RWPE2 (cell line): ENCODE data around the gene ACOT2.
A peak's percentile ranks its signal among the peaks of the same experiment; 100 is the strongest.
"Not testable (repeated sequence)": the region's sequence is repeated elsewhere in the genome, so short reads cannot be mapped to it uniquely, and the experiment has no call there.

Source experiments
- ATAC-seq: fragments of 200-7000 bp; cut with Tn5 transposase; 3 replicates; pipeline ENCODE4 v1.9.1; 2021; ENCODE audit warnings: low read depth
- DNase-seq: peaks from one replicate; pipeline ENCODE4 v3.0.0-alpha.2; 2020; ENCODE audit warnings: low spot score
- H3K27ac ChIP-seq: fragments of 450-650 bp; 2 replicates; pipeline ENCODE4 v1.5.1; 2017; ENCODE audit warnings: mild to moderate bottlenecking; ENCODE audit not compliant: poor library complexity, severe bottlenecking
- H3K27me3 ChIP-seq: fragments of 250-450 bp; sonication (Bioruptor Pico); 2 replicates; pipeline ENCODE4 v1.5.1; 2021; ENCODE audit warnings: mild to moderate bottlenecking, moderate library complexity; ENCODE audit not compliant: insufficient read depth, poor library complexity, severe bottlenecking
- H3K36me3 ChIP-seq: fragments of 250-450 bp; sonication (Bioruptor Pico); 2 replicates; pipeline ENCODE4 v1.5.1; 2020; ENCODE audit warnings: low read depth, mild to moderate bottlenecking, moderate library complexity
- H3K4me1 ChIP-seq: fragments of 250-450 bp; sonication (Bioruptor Pico); 2 replicates; pipeline ENCODE4 v1.5.1; 2021; ENCODE audit warnings: mild to moderate bottlenecking, moderate library complexity; ENCODE audit not compliant: insufficient read depth, poor library complexity, severe bottlenecking
- H3K4me3 ChIP-seq: fragments of 250-450 bp; sonication (Bioruptor Pico); 2 replicates; pipeline ENCODE4 v1.5.1; 2021; ENCODE audit warnings: mild to moderate bottlenecking, moderate library complexity; ENCODE audit not compliant: severe bottlenecking
- H3K9me3 ChIP-seq: fragments of 250-450 bp; sonication (Bioruptor Pico); 2 replicates; pipeline ENCODE4 v1.5.1; 2021; ENCODE audit warnings: mild to moderate bottlenecking, moderate library complexity; ENCODE audit not compliant: severe bottlenecking
- CTCF ChIP-seq: fragments of 450-650 bp; IDR thresholded peaks from one replicate; pipeline ENCODE4 v1.5.1; 2017; ENCODE audit warnings: mild to moderate bottlenecking, moderate library complexity; ENCODE audit not compliant: poor library complexity, severe bottlenecking

Gene ACOT2

GRCh38 chr14:73542961-73543360, 26.1 kb upstream of the ACOT2 start:
- H3K9me3 ChIP-seq, H3K4me1 ChIP-seq, H3K27me3 ChIP-seq, DNase-seq, H3K27ac ChIP-seq, ATAC-seq, H3K36me3 ChIP-seq, H3K4me3 ChIP-seq: not testable (repeated sequence)

GRCh38 chr14:73545353-73545752, 23.7 kb upstream of the ACOT2 start:
- not testable (repeated sequence) for H3K4me3 ChIP-seq, DNase-seq, H3K27me3 ChIP-seq, H3K27ac ChIP-seq, H3K9me3 ChIP-seq, H3K4me1 ChIP-seq, H3K36me3 ChIP-seq
- peak; percentile 80 for ATAC-seq

DNA sequence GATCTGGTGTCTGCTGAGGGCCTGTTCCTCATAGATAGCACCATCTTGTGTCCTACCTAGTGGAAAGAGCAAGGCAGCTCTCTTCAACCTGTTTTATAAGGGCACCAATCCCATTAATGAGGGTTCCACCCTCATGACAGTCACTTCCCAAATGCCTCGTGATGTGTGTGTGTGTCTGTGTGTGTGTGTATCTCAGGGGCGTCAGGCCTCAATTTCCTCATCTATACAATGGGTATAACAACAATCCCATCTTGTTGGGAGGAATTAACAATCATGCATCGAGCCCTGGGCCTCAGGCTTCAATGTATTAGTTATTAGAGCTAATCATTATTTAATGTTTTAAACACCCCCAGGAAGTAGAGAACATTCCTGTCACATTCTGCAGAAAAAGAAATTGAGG, 19.9 kb upstream of the ACOT2 start:
- not testable (repeated sequence) for H3K4me3 ChIP-seq, H3K9me3 ChIP-seq, H3K4me1 ChIP-seq, H3K27ac ChIP-seq, ATAC-seq, H3K27me3 ChIP-seq, H3K36me3 ChIP-seq, DNase-seq

- H3K36me3 ChIP-seq, H3K9me3 ChIP-seq, H3K27me3 ChIP-seq, H3K4me3 ChIP-seq, H3K27ac ChIP-seq, DNase-seq, ATAC-seq, H3K4me1 ChIP-seq: not testable (repeated sequence)
Measured at GRCh38 chr14:73549889-73550524, 19.0 kb upstream of the ACOT2 start.

DNA sequence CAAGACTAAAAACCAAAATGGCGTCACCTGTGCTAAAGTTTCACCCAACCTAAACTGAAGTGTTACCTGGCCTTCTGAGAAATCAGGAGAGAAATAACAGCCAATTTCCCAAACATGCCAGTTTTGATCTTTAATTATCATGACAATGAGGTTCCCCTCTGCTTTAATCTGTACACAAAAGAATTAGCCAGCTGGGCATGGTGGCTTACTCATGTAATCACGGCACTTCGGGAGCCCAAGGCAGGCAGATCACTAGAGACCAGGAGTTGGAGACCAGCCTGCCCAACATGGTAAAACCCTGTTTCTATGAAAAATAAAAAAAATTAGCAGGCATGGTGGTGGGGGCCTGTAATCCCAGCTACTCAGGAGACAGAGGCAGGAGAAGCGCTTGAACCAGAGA, 15.2 kb upstream of the ACOT2 start:
- no peaks in the 10 kb centered on the region for H3K9me3 ChIP-seq
- H3K27ac ChIP-seq = no peak overlapping the region
- no peak for TF ChIP-seq CTCF
- ATAC-seq (no peak), DNase-seq (no peak)
- H3K36me3 ChIP-seq = no peaks in the 10 kb centered on the region
- H3K4me3 ChIP-seq = no peak overlapping the region
- no peaks in the 10 kb centered on the region for H3K4me1 ChIP-seq
- H3K27me3 ChIP-seq = no peaks in the 10 kb centered on the region

DNA sequence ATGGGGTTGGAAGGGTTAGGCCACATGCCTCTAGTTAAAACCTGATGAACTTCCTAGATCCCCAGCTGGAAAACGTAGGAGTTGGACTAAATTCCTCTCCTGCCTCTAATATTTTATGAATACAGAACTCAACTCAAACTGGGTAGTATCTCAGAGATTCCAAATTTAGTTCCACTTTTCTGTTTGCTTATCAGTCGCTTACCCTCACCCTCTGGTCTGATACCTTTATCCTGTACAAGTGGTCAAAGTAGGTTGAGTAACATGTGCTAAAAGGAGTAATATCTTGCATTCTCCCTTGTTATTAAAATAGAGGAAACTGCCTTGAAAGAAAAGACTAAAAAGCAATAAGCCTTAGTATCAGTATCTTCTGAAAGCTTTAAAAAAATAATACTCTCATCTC, 11.8 kb upstream of the ACOT2 start:
- not testable (repeated sequence) for H3K27ac ChIP-seq, H3K27me3 ChIP-seq, H3K4me3 ChIP-seq, H3K9me3 ChIP-seq, ATAC-seq, H3K36me3 ChIP-seq, DNase-seq, H3K4me1 ChIP-seq

GRCh38 chr14:73558238-73558637, 10.8 kb upstream of the ACOT2 start:
- H3K27me3 ChIP-seq, ATAC-seq, H3K4me1 ChIP-seq, H3K9me3 ChIP-seq, DNase-seq, H3K4me3 ChIP-seq, H3K36me3 ChIP-seq, H3K27ac ChIP-seq: not testable (repeated sequence)

- not testable (repeated sequence) for H3K27ac ChIP-seq, H3K4me1 ChIP-seq, H3K4me3 ChIP-seq, H3K27me3 ChIP-seq, DNase-seq, H3K36me3 ChIP-seq, ATAC-seq
- peaks cover 11% of the 10 kb centered on the region for H3K9me3 ChIP-seq
Measured at GRCh38 chr14:73562256-73562655, 6.8 kb upstream of the ACOT2 start.

- Histone ChIP-seq H3K9me3 (peaks cover 11% of the 10 kb centered on the region), H3K36me3 (peaks cover 12% of the 10 kb centered on the region; the same call in 1 of the 2 replicates)
- not testable (repeated sequence) for H3K4me1 ChIP-seq, DNase-seq, H3K27me3 ChIP-seq, H3K27ac ChIP-seq, ATAC-seq, H3K4me3 ChIP-seq
Measured at GRCh38 chr14:73562696-73563095, 6.3 kb upstream of the ACOT2 start.

- Histone ChIP-seq H3K9me3 (peaks cover 11% of the 10 kb centered on the region), H3K36me3 (peaks cover 12% of the 10 kb centered on the region; the same call in 1 of the 2 replicates), H3K4me1 (peaks cover 16% of the 10 kb centered on the region)
- H3K4me3 ChIP-seq, ATAC-seq, H3K27ac ChIP-seq, DNase-seq, H3K27me3 ChIP-seq: not testable (repeated sequence)
Measured at GRCh38 chr14:73566431-73566830, 2.6 kb upstream of the ACOT2 start.

DNA sequence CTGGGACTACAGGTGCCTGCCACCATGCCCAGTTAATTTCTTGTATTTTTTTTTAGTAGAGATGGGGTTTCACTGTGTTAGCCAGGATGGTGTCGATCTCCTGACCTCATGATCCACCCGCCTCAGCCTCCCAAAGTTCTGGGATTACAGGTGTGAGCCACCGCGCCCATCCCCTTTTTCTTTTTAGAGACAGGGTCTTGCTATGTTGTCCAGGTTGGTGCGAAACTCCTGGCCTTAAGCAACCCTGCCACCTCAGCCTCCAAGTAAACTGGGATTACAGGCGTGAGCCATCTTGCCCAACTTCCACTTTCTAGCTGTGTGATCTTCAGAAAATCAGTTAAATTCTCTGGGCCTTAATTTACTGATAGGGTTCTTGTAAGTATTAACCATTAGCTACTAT, 2.1 kb upstream of the ACOT2 start:
- peaks cover 16% of the 10 kb centered on the region for H3K4me1 ChIP-seq
- H3K36me3 ChIP-seq = peaks cover 12% of the 10 kb centered on the region; the same call in 1 of the 2 replicates
- H3K27me3 ChIP-seq, H3K27ac ChIP-seq, H3K9me3 ChIP-seq, DNase-seq, ATAC-seq, H3K4me3 ChIP-seq: not testable (repeated sequence)
